ENCODE results near the gene USP54.

DNA sequence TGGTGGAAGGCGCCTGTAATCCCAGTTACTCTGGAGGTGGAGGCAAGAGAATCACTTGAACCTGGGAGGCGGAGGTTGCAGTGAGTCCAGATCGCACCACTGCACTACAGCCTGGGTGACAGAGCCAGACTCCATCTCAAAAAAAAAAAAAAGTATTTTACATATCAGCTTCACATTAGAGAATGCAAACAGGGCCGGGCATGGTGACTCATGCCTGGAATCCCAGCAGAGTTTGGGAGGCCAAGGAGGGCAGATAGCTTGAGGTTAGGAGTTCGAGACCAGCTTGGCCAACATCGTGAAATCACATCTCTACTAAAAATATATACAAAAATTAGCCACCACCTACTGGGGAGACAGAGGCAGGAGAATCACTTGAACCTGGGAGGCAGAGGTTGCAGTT, 31.6 kb downstream of the USP54 start:
- TF ChIP-seq, protein P1, sequence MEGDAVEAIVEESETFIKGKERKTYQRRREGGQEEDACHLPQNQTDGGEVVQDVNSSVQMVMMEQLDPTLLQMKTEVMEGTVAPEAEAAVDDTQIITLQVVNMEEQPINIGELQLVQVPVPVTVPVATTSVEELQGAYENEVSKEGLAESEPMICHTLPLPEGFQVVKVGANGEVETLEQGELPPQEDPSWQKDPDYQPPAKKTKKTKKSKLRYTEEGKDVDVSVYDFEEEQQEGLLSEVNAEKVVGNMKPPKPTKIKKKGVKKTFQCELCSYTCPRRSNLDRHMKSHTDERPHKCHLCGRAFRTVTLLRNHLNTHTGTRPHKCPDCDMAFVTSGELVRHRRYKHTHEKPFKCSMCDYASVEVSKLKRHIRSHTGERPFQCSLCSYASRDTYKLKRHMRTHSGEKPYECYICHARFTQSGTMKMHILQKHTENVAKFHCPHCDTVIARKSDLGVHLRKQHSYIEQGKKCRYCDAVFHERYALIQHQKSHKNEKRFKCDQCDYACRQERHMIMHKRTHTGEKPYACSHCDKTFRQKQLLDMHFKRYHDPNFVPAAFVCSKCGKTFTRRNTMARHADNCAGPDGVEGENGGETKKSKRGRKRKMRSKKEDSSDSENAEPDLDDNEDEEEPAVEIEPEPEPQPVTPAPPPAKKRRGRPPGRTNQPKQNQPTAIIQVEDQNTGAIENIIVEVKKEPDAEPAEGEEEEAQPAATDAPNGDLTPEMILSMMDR (IDR thresholded peaks at IDR 0.05; ENCODE audit: insufficient read depth, low read length): no peak
- TF ChIP-seq POLR2AphosphoS5 (IDR thresholded peaks at IDR 0.05; ENCODE audit: low read depth) (no peak), GABPA (IDR thresholded peaks at IDR 0.05; ENCODE audit: low read depth) (no peak)
- TF ChIP-seq, protein P2, sequence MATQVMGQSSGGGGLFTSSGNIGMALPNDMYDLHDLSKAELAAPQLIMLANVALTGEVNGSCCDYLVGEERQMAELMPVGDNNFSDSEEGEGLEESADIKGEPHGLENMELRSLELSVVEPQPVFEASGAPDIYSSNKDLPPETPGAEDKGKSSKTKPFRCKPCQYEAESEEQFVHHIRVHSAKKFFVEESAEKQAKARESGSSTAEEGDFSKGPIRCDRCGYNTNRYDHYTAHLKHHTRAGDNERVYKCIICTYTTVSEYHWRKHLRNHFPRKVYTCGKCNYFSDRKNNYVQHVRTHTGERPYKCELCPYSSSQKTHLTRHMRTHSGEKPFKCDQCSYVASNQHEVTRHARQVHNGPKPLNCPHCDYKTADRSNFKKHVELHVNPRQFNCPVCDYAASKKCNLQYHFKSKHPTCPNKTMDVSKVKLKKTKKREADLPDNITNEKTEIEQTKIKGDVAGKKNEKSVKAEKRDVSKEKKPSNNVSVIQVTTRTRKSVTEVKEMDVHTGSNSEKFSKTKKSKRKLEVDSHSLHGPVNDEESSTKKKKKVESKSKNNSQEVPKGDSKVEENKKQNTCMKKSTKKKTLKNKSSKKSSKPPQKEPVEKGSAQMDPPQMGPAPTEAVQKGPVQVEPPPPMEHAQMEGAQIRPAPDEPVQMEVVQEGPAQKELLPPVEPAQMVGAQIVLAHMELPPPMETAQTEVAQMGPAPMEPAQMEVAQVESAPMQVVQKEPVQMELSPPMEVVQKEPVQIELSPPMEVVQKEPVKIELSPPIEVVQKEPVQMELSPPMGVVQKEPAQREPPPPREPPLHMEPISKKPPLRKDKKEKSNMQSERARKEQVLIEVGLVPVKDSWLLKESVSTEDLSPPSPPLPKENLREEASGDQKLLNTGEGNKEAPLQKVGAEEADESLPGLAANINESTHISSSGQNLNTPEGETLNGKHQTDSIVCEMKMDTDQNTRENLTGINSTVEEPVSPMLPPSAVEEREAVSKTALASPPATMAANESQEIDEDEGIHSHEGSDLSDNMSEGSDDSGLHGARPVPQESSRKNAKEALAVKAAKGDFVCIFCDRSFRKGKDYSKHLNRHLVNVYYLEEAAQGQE (IDR thresholded peaks at IDR 0.05; ENCODE audit: insufficient replicate concordance, low read depth): no peak
